ENCODE measurements around the gene ZDHHC24.
"Not testable (repeated sequence)": the region's sequence is repeated elsewhere in the genome, so short reads cannot be mapped to it uniquely, and the experiment has no call there.

Gene ZDHHC24

DNA sequence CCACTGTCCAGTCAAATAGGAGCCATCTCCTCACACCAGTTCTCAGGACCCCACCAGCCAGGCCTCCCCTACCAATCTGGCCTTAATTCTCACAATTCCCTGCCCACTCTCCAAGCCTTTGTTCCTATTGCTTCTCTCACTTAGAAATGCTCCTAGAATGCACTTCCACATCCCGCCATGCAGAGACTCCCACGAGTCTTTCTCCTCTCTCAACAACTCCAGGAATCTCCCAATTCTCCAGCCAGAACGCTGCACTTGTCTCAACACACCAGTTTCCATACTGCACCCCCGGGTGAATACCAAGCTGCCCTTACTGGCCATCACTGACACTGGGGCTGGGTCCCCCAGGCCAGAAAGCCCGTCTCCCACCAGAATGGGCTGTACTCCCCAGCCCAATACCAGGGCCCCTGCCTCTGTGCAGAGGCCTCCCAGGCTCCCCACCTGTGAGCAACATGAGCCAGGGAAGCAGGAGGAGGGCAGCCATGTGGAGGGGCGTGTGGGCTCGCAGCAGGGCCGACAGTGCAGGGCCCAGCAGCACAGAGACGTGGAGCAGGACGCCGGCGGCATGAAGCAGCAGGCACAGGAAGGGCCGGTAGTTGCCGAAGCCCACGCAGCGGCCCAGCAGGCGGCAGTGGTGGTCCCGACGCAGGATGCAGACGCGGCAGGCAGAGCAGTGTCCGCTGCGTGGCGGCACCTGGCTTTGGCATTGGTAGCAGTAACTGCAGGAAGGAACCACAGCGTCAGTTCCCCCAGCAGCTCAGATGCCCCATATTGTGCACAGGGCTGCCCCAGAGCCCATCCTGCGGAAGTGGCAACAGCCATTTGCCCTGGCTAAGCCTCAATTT lies 2.4 kb downstream of the ZDHHC24 start:
- no peak for FAIRE-seq

GRCh38 chr11:66542362-66542761 lies 3.5 kb downstream of the ZDHHC24 start:
- no peak for FAIRE-seq

GRCh38 chr11:66541892-66542291 lies 4.0 kb downstream of the ZDHHC24 start:
- no peak for FAIRE-seq

DNA sequence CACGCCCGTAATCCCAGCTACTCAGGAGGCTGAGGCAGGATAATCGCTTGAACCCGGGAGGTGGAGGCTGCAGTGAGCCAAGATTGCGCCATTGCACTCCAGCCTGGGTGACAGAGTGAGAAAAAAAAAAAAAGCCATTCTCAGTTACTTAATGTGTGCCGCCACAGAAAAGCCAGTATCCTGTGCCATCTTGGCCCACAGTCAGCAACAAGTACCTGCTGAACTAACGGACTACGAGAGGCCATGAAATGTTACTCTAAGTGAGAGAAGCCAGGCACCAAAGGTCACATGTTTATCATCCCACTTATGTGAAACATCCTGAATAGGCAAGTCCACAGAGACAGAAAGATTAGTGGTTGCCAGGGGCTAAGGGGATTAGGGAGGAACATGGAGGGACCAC lies 5.2 kb downstream of the ZDHHC24 start:
- FAIRE-seq: not testable (repeated sequence)

DNA sequence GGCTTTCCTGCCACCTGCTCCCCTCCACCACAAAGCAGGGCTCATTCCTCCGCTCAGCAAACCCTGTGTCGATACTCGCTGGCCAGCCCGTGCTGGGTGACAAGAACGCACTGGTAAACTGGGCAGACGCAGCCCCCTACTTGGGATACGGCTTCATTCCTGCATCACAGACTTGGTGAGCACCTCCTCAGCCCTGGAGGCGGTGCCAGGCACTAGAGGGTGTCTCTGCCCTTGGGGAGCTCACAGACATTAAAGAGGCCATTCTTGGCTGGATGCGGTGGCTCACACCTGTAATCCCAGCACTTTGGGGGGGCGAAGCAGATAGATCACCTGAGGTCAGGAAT lies 6.0 kb downstream of the ZDHHC24 start:
- no peak for FAIRE-seq

GRCh38 chr11:66539170-66539869 lies 6.5 kb downstream of the ZDHHC24 start:
- FAIRE-seq: no peak

- no peak for FAIRE-seq
These were observed 13.1 kb downstream of the ZDHHC24 start for GRCh38 chr11:66532784-66533183.

DNA sequence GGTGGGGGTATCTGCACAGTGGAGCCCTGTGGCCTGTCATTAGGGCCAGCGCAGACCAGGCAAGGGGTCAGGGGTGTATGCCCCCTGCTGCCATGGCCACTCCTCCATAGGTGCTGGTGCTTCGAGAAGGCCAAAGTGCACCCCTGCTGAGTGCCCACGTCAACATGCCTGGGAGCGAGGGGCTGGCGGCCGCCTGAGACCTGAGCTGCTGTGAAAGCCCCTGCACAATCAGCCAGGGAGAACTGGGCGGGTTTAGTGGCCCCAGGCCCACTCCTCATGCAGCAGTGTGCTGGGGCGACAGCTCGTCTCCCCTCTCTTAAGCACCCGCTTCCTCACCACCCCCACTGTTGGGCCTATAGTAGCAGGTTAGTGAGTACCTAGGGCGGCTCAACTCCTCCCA lies 14.0 kb downstream of the ZDHHC24 start:
- FAIRE-seq: no peak

- FAIRE-seq: no peak
These were observed 14.7 kb downstream of the ZDHHC24 start for GRCh38 chr11:66530927-66531709.

GRCh38 chr11:66529655-66530054 lies 16.2 kb downstream of the ZDHHC24 start:
- no peak for FAIRE-seq

DNA sequence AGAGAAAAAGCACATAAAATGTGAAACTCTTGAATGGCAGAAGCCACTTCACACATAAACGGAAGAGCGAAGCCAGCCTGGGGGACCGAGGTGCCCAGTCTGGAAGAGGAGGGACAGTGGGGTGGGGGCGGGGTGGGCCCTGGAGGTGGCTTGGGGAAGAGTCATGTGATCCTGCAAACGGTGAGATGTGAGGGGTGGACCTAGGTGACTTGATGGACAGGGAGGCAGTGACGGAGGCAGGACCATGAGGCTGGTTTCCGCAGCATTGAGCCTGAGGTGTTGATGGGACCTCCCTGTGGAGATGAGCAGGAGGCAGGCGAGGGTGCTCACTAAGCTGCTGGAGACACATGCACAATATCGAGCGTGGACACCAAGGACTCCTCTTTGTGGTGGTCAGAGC lies 16.8 kb downstream of the ZDHHC24 start:
- FAIRE-seq: no peak

GRCh38 chr11:66524304-66525040 lies 21.4 kb downstream of the ZDHHC24 start:
- no peak for FAIRE-seq

GRCh38 chr11:66523611-66524010 lies 22.2 kb downstream of the ZDHHC24 start:
- FAIRE-seq: no peak

- no peak for FAIRE-seq
These were observed 34.9 kb downstream of the ZDHHC24 start for GRCh38 chr11:66510990-66511339.

DNA sequence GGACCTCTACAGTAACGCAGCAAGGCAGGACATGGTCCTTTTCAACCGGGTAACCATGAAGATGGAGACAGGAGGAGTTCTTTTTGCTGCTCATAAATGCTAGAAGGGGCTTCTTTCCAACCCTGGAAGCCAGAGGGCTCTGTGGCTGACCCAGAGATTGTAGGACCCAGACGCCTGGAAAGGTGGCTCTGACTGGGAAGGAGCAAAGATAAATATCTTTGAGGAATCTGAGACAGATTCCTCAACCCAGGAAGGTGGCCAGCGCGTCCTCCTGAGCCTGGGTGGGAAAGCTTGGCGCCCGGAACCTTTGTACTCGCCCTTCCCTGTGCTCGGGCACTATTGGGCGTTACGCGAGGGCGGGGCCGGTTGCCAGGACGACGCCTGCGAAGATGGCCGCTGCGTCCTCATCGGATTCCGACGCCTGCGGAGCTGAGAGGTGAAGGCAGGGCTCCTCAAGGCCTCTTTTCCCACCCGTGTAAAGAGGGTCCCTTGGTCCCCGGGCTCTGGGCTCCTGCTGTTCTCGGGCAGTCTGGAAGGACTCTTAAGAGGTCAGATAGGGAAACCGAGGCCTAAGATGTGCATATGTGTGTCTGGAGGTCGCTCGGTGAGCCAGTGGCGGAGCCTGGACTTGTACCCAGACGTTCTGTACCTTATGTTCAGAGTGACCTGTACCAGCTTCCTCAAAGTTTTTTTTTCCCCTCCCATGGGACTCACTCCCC lies 35.4 kb downstream of the ZDHHC24 start, which contains the start of gene BBS1:
BBS1 (plus strand) TSS at position 365 of the 719 bp plus-strand sequence; CDS start at position 390, 25 bp downstream.
- no peak for FAIRE-seq

GRCh38 chr11:66509131-66509561 lies 36.7 kb downstream of the ZDHHC24 start:
- no peak for FAIRE-seq

DNA sequence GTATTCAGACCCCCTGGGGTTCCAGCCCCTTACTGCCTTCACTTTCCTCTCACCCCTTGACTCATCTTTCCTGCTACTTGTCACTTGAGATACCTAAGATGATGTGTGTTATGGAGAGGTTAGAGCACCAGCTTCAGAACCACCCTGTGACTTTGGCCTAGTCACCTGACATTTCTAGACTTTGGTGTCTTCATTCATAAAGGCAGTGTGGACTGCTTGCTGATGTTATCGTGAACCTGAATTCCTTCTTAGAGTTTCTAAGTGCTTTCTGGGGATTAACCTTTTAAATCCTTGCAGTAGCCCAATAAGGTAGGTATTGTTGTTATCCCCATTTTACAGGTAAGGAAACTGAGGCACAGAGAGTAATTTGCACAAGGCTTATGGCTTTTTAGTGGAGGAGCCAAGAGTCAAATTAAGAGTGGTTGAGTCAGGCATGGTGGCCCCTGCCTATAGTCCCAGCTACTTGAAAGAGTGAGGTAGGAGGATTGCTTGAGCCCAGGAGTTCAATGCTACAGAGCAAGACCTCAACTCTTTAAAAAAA lies 40.5 kb downstream of the ZDHHC24 start:
- no peak for FAIRE-seq

DNA sequence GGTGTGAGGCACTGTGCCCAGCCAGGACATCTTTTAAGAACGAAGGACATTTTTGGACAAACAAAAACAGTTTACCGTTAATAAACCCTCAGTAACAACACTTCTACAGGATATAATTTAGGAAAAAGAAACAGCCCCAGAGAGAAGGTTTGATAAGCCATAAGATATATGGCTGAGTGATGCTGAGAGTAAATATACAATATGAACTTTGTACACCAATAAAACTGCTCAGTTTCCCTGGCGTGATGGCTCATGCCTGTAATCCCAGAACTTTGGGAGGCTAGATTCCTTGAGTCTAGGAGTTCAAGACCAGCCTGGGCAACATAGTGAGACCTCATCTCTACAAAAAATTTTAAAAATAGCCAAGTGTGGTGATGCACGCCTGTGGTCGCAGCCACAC lies 47.3 kb downstream of the ZDHHC24 start:
- FAIRE-seq: no peak

GRCh38 chr11:66497206-66497605 lies 48.6 kb downstream of the ZDHHC24 start:
- FAIRE-seq: no peak

DNA sequence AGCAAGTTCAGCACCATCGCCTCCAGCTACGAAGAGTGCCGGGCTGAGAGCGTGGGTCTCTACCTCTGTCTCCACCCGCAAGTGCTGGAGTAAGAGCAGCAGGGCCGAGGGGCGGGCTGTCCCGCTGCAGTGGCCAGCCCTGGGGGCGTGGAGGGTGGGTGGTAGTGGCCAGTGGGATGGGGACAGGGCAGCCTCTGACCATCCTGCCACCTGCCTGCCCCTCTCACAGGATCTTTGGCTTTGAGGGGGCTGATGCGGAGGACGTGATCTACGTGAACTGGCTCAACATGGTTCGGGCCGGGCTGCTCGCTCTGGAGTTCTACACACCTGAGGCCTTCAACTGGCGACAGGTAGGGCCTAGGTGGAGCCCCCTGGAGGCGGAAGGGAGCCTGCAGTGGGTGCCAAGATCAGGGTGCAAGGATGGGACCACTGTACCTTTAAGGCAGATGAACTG lies 50.4 kb downstream of the ZDHHC24 start:
- no peak for FAIRE-seq

GRCh38 chr11:66494935-66495334 lies 50.9 kb downstream of the ZDHHC24 start:
- FAIRE-seq: no peak

DNA sequence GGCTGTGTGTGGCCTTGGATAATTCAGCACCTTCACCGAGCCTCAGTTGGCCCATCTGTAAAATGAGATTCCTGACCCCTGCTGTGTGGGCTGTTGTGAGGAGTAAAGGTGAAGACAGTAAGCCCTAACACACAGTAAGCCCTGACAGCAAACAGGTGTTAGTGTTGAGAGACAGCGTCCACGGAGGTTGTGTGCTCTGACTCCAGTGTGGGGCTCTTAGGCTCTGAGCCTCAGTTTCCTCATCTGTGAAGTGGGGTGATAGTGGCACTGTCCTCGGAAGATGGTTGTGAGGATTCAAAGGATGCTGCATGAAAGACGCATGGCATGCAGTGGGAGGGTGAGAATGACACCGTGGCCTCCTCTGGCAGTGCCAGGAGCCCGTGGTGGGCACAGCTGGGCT lies 51.4 kb downstream of the ZDHHC24 start:
- FAIRE-seq: no peak

Data from islet of Langerhans (tissue), 1 donor.